Measurements from ENCODE around the gene ZSWIM6.

Gene ZSWIM6

GRCh38 chr5:61298580-61298979 lies 33.5 kb upstream of the ZSWIM6 start:
- TF ChIP-seq CTCF (IDR thresholded peaks at IDR 0.05; ENCODE audit: extremely low read depth, missing control alignments) = no peak
- no peak for DNase-seq (ENCODE audit: low spot score)

- no peak for DNase-seq (ENCODE audit: low spot score)
- TF ChIP-seq CTCF (IDR thresholded peaks at IDR 0.05; ENCODE audit: extremely low read depth, missing control alignments) = no peak
These were observed 32.8 kb upstream of the ZSWIM6 start for GRCh38 chr5:61299261-61299681.

GRCh38 chr5:61301341-61302199 lies 30.5 kb upstream of the ZSWIM6 start:
- DNase-seq (ENCODE audit: low spot score) = no peak
- TF ChIP-seq CTCF (IDR thresholded peaks at IDR 0.05; ENCODE audit: extremely low read depth, missing control alignments) = no peak

- no peak for TF ChIP-seq CTCF (IDR thresholded peaks at IDR 0.05; ENCODE audit: extremely low read depth, missing control alignments)
- no peak for DNase-seq (ENCODE audit: low spot score)
These were observed 29.9 kb upstream of the ZSWIM6 start for GRCh38 chr5:61302200-61302563.

- peak; percentile 16 for DNase-seq (ENCODE audit: low spot score)
- no peak for TF ChIP-seq CTCF (IDR thresholded peaks at IDR 0.05; ENCODE audit: extremely low read depth, missing control alignments)
These were observed 28.7 kb upstream of the ZSWIM6 start for GRCh38 chr5:61303346-61303745.

- TF ChIP-seq CTCF (IDR thresholded peaks at IDR 0.05; ENCODE audit: extremely low read depth, missing control alignments) = no peak
- no peak for DNase-seq (ENCODE audit: low spot score)
These were observed 27.3 kb upstream of the ZSWIM6 start for GRCh38 chr5:61304590-61305381.

- peak; percentile 37 for DNase-seq (ENCODE audit: low spot score)
- TF ChIP-seq CTCF (IDR thresholded peaks at IDR 0.05; ENCODE audit: extremely low read depth, missing control alignments) = no peak
These were observed 25.4 kb upstream of the ZSWIM6 start for GRCh38 chr5:61306531-61307131.
